ENCODE measurements around the gene VEGFB.

DNA sequence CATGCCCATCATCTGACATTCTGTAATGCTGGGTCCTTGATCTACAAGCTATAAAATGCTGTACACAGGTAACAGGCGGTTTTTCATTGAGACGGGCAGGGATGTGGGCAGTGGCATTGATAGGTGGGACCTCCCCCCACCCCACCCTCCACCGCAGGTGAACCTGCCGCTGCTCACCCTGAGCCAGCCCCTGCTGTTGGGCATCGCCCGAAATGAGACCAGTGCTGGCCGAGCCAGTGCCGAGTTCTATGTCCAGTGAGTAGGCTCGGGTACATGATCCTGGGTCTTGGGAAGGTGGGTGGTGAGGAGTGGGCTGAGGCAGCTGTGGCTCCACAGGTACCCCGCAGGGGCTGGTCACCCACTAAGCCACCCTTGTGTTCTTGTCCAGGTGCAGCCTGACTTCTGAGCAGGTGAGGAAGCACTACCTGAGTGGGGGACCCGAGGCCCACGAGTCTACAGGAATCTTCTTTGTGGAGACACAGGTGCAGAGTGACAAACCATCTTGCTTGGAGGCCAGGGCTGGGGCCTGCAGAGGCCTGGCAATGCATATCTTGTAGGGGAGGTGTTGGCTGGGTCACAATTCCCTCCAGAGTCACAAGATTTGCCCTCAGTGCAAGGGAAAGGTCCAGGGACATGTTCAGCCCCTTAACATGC is 5.2 kb upstream of the VEGFB start:
- TF ChIP-seq POLR2AphosphoS5 (IDR thresholded peaks at IDR 0.05), result no peak
- TF ChIP-seq, protein P1, sequence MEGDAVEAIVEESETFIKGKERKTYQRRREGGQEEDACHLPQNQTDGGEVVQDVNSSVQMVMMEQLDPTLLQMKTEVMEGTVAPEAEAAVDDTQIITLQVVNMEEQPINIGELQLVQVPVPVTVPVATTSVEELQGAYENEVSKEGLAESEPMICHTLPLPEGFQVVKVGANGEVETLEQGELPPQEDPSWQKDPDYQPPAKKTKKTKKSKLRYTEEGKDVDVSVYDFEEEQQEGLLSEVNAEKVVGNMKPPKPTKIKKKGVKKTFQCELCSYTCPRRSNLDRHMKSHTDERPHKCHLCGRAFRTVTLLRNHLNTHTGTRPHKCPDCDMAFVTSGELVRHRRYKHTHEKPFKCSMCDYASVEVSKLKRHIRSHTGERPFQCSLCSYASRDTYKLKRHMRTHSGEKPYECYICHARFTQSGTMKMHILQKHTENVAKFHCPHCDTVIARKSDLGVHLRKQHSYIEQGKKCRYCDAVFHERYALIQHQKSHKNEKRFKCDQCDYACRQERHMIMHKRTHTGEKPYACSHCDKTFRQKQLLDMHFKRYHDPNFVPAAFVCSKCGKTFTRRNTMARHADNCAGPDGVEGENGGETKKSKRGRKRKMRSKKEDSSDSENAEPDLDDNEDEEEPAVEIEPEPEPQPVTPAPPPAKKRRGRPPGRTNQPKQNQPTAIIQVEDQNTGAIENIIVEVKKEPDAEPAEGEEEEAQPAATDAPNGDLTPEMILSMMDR (IDR thresholded peaks at IDR 0.05), result no peak
